Fibroblast of peridontal ligament (primary cell): ENCODE data around the gene PLA2G2F.
"Not testable (repeated sequence)": the region's sequence is repeated elsewhere in the genome, so short reads cannot be mapped to it uniquely, and the experiment has no call there.

Source experiments
- DNase-seq: peaks from one replicate; pipeline ENCODE4 v3.0.0-alpha.2; 2010; ENCODE audit errors: extremely low read depth

Gene PLA2G2F

DNA sequence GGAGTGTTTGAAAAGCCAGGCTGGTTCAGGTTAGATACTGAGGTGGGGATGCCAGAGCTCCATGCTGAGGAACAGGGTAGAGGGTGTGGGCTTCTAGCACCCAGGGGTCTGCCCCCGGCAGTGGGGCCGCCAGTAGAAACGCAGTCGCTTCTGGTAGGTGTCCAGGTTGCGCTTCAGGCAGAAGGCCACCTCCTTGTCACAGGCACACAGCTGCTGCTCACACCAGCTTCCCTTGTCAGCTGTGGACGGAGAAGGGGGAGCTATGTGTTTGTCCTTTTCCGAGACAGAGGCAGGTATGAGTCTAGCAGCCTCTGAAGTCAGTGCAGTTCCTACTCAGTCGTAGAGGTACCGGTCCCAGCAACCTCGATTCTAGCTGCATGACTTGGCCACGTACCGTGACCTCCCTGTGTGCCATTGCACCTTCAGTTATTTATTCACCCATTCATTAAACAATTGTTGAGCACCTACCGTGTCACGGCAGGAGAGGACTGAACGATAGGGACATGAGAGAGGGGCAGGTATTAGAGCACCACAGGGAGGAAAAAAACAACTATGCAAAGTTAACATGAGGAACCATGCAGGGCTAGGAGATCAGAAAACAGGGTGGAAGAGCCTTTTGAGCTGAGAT is 25.0 kb upstream of the PLA2G2F start:
- DNase-seq: no peak

DNA sequence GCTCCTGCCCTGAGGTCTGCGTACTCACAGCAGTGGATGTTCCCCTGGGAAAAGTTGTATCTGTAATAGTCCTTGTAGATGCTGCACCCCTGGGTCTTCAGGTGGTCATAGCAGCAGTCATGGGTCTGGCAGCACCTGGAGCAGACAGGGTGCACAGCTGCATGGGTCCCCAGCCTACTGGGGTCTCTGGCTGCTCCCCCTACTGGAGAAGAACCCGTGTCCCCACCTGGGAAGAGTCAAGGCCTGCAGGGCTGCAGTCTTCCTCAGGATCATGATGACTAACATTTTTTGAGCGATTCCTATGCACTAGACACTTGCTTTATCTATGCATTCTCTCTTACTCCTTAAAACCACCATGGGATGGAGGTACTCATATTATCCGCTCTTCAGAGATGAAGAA is 23.6 kb upstream of the PLA2G2F start:
- DNase-seq: no peak

DNA sequence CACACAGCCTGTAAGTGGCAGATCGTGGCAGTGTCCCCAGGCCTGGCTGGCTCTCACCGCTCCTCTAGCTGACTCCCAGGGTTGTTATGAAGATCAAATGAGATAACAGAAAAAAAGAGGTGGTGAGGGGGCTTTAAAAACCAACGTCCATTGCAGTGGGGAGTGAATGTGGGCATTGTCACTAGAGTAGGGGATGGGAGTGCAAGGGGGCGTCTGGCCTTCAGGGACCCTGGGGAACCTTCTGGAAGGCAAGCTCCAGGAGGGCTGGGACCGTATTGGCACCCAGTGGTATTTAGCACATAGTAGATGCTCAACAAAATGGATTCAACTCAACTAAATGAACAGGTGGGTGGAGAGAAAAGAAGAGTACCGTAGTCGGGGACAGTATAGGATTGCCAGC is 23.2 kb upstream of the PLA2G2F start:
- DNase-seq: no peak

DNA sequence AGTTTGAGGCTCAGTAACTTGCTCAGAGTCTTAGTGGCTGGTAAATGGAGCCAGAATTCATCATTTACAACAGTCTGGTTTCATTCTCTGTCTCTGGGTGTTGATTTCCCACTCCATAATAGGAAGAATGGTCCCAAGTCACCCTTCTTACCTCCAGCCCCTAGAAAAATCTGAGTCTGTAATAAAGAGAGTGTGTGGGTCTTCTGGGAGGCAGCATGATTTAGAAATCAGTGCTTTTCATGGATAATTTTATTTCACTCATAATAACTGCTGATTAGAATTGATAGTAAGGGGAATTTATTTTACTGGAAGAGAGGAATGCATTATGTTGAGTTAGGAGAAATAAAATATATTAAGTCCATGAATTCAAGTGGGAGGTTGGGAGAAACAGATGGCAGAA is 21.9 kb upstream of the PLA2G2F start:
- no peak for DNase-seq

DNA sequence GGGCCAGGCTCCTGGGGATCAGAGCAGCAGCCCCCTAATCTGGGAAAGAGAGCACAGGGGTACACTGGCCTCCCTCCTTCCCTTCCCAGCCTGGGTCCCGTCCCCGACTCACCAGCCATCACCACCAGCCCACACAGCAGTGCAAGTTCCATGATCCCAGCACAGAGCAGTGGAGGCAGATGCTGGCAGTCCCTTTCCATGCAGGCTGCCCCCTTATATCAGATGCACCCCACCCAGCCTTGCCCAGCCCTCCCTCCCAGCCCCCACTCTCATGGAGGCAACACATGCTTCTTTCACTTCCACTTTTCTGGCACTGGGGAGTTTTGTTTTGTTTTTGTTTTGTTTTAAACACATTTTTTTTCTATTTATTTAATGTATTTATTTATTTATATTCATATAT is 19.8 kb upstream of the PLA2G2F start, which contains the start of gene PLA2G2D:
Gene PLA2G2D (minus strand): TSS at position 190 of the 400 bp plus-strand sequence. CDS start 38 bp downstream, at position 152.
- DNase-seq: no peak

DNA sequence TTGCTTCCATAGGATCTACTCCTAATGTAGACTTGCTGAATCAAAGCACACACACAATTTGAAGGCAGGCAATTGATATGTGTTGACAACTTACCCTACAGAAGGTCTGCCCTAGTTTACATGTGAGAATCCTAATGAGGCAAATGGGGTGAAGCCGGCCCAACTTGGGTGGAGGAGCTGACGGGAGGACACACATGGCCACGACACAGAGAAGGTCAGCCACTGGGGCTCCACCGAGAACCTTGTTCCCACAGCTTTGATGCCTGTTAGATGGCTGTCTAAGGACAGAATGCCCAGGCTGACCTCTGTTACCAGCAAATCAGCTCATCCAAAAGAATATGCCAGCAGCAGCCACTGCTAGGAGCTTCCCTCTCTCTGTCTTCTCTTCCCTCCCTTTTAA is 18.3 kb upstream of the PLA2G2F start:
- no peak for DNase-seq

DNA sequence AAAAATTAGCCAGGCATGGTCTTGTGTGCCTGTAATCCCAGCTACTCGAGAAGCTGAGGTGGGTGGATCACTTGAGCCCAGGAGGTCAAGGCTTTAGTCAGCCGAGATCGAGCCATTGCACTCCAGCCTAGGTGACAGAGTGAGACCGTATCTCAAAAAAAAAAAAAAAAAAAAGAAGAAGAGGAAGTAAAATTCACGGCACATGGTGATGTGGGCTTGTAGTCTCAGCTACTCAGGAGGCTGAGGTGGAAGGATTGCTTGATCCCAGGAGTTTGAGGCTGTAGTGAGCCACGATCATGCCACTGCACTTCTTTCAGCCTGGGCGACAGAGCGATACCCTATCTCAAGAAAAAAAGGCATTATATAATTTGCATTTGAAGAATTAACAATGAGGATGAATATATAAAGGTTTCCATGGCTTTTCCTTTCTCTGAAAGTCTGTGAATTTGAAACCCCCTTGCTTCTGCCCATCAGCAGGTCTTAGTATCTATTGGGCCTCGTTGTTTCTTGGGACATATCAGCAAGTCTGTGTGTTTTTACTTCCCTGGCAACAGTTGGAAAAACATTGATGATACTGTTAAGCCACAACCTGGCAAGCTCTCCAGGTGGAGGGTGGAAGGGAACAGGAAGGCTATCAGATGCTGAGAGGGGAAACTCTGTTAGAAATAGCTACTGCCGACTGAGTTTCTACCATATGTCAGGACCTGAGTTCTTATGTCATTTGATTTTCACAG is 15.2 kb upstream of the PLA2G2F start:
- no peak for DNase-seq

DNA sequence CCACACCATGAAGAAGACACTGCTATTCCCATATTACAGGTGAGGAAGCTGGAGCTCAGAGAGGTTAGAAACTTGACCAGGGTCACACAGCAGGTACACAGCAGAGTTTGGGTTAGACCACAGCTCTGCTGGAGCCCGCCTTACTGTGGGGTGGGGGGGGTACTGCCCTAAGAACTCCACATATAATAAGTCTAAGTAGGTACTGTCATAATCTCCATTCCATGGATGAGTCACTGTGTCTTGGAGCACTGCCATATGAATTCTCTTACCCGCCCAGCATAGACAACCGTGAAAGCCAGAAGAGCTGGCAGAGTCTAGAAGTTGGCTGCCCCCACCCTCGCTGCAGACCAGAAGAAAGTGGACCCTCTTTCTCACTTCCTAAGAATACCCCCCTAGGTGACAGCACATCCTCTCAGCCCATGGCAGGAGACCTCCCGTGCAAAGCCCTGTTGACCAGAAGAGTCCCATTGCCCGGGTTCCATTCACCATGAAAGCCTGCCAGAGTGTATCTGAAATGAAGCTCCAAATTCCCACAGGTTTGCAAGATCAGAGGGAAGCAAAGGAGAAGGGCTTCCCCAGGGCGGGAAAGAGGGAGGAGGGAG is 14.6 kb upstream of the PLA2G2F start:
- peak; percentile 62 for DNase-seq

DNA sequence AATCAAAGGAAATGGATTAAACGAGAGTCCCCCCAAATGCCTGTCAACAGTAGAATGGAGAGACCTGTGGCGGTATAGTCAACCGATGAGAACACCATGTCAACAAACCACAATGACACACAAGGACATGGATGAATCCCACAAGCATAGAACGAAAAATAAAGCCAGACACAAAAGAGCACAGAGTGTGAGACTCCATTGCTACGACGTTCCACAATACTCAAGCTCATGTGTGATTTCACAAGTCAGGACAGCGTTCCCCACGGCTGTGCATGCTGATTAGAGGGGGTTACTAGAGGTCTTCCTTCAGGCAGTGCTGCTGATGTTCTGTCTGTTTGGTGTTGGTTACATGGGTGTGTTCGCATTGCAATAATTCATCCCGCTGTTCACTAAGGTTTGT is 14.0 kb upstream of the PLA2G2F start:
- DNase-seq: no peak

DNA sequence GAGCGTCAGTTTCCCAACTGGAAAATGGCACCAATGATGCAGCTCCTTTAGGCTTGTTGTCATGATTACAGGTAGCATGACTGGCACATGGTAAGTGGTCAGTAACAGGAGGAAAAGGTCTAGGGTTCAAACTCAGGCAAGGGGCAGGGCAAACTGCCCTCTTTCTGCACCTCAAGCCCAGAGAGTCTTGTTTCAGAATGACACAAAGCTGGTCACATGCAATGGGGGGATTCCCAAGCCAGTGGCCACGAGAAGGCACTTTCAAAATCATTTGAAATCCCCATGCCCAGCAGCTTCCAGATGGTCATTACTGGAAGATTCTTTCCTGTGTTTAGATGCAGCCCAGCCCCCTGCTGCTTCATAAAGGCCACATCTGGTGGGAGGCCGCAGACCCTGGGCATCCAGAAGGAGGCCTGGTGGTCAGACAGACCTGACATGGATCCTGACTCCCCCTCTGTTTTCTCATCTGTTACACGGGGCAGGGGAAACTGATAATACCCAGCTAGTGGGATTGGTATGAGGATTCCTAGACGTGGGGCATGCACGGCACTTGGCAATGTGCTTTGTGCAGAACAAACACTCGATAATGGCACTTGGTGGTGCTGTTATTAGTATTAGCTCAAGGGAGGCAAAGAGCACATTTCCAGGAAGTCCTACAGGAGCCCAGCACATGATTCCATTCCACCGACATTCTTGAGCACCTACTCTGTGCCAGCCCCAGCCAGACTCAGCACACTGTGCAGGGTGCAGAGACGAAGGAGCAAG is 12.9 kb upstream of the PLA2G2F start:
- no peak for DNase-seq

DNA sequence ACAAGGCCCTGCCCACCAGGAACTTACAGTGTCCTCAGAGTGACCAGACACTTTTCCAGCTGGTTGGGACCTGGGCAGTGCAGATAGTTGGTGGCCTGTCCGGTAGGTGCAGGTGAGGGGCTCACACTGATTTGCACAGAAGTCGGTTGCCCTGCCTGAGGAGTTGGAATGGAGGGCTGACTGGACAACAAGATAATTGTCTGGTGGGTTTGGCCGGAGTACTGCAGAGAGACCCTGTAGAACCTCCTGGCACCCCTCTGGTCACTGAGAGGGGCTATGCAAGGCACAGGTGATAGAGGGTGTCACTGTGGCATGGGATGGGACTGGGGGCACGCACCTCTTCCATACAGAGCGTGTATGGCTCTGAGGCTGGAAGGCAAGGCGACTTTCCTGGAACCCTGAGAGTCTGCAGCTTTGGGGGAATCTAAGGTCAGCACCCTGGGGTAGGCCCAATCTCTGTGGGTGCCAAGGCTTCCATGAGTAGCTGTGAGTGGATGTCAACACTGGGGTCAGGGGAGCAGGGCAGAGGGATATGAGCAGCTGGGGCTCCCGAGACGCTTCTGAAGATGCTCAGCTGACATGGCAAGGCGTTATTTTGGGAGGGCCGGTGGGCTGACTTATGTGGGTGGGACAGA is 12.2 kb upstream of the PLA2G2F start:
- no peak for DNase-seq

DNA sequence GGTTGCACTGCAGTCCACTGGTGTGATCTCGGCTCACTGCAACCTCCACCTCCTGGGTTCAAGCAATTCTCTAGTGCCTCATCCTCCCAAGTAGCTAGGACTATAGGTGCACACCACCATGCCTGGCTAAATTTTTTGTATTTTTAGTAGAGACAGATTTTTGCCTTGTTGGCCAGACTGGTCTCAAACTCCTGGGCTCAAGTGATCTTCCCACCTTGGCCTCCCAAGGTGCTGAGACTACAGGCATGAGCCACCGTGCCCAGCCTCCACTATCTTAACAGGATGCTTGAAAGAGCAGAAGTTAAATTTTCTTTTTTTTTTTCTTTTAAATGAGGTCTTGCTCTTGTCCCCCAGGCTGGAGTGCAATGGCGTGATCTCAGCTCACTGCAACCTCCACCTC is 8.6 kb upstream of the PLA2G2F start:
- DNase-seq: not testable (repeated sequence)

DNA sequence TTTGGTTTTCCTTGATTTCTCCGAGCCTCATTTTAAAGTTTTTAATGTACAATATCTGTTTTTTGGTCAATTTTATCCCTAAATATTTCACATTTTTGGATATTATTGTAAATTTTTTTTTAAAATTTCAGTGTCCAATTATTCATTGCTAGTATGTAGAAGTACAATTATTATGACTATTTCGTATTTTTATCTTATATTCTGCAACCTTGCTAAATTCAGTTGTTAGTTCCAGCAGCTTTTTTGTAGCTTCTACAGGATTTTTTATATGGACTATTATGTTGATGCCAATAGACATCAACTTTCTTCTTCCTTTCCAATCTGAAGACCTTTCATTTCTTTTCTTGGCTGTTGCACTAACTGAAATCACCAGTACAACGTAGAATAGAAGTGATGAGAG is 4.1 kb upstream of the PLA2G2F start:
- DNase-seq: no peak

DNA sequence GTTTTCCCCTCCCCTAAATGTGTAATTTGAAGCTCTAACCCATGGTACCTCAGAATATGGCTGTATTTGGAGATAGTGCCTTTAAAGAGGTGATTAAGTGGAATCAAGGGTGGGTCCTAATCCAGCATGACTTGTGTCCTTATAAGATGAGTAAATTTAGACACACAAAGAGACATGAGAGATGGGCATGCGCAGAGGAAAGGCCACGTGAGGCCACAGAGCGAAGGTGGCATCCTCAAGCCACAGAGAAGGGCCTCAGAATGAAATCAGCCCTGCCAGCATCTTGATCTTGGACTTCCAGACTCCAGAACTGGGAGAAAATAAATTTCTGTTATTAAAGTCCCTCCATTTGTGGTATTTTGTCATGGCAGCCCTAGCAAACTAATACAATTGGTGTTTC is 2.9 kb upstream of the PLA2G2F start:
- DNase-seq: no peak

DNA sequence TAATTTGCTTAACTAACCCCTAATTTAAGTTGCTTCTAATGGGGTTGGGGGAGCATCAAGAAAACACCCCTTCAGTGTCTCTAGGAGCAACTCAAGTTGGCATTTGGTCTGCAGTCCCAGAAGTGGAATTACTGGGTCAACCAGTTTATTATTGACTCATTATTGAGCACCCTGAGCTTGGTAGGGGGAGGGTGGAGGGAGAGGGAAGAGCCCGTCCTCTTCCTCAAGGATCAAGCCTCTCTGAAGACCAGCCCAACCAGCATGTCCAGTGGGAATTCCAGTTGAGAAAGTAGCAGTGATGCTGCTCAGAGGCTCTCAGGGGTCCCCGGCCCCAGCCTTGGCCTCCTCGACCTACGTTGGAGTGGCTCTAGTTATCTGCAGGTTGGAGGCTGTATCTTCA is 2.1 kb upstream of the PLA2G2F start:
- DNase-seq: no peak

DNA sequence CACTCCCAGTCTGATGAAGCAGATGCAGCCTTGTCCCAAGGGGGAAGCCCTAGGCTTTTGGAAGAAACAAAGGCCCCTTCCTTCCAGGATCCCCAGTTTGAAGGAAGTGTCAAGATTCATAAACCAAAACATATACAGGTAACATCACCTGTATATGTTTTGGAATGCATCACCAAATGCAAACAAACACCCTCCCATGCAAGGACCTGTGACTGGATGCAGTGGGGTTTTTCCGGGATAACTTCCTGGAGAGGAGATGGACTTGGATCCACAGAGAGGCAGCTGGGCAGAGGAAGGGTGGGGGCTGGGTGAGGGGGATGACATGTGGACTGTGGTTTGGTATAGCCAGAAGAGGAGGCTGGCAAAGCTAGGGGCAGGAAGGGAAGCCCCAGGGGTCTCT is 1.5 kb upstream of the PLA2G2F start:
- DNase-seq: no peak

DNA sequence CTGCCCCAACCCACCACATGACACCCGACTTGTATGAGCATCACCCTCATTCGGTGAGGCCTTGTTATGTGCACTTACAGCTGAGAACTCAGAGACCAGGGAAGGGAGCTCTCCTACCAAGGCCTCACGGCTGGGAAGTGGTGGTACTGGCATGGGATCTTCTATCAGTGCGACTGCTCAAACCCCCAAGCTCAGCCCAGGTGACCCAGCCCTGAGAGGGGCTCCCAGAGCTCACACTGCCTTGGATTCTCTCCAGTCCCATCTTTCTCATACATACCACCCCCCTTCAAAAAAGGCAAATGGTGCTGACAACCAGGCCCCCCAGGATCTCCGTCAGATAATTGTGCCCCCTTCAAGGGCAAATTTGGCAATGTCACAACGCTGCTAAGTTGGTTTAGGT is 777 bp upstream of the PLA2G2F start:
- DNase-seq: no peak

DNA sequence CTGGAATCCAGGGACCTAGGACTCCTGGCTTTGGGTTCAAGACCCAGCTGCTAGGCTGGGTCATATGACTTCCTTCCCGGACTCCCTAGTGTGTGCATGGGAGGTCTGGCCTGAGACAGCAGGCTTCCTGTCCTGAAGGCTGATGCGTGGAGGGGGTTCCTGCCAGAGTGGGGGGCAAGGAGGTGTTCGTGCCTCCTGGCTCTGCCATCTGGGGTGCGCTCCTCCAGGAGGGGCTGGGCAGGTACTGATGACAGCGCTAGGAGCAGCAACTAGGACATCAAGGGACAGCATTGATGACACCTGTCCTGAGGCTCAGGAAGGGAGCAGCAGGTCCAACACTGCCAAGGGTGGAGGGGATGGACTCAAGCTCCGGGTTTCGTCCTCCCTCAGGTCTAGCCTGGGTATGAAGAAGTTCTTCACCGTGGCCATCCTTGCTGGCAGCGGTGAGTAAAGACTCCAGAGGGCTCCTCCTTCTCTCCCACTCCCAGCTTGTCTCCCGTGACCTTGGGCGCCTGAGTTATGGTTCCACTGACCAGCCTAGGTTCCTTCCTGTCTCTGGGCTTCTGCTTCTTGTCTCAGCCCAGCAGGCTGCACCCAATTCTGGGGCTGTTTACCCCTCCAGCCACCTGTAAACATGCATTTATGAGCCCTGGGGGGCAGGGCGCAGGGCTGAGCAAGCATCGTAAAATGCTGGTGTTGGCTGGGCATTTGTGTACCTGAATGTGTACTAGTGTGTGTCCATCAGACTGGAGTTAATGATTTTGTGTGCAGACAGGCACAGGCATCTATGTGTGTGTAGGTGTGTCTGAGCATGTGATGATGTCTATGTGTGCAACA is 871 bp downstream of the PLA2G2F start:
- no peak for DNase-seq

DNA sequence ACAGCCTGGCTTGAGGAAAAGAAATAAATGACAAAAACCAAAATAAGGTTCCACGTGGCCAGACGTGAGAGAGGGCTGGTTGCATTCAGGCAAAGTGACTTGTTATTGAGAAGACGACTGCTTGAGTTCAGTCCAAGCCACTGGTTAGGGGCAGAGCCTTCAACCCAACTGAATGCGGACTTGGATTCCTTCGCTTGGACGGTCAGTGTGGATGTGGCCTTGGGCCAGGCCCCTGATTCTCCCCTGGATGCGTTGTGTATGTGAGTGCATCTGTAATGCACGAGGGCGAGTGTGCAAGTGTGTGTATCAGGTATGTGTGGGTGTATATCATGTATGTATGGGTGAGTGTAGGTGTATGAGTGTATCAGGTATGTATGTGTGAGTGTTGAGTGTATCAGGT is 1.9 kb downstream of the PLA2G2F start:
- DNase-seq: no peak

DNA sequence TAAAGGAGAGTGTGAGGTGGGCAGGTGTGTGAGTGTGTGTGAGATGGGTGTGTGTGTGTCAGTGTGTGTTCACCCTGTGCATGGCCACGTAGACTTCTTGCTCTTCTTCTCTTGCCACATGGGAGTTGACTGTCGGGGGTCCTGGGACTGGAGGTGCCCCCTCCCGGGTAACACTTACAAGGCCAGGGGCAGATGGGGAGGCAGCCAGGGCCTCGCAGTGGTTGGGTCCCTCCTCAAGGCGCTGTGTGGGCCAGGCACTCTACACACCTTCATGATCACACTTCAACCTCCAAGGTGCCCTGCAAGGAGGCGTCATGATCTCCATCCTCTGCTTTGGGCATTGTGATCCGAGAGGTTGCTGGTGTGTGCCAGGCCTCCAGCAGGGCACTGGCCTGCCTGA is 2.3 kb downstream of the PLA2G2F start:
- no peak for DNase-seq
